Measurements from ENCODE around the gene PRKG1. TPM values are rescaled to one million over a fixed set of nuclear protein-coding genes. Genes with fewer than 3 reads are reported as not detected.

PRKG1 gene
- total RNA-seq, 2 donors from 2014 or later: 17.8 to 31.1 TPM

DNA sequence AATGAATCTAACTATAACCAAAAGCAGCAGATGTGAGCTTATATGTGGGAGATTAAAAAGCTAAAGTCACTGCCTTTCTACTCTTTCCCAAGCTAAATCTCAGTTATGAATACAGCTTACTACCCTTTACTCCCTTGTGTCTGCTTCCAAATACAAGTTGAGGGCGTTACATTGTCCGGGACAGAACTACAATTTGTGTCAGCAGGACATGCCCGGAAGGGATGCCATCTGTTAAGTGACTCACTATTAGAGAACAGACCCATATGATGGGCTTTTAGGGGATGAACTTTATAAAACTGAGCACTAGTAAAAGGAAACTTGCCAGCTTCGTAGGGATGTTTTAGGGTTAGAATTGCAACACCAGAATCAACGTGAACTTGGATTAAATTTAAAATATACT, 924.8 kb downstream of the PRKG1 start:
- H3K4me1 ChIP-seq: no peaks in the 10 kb centered on the region
- DNase-seq (ENCODE audit: low spot score): no peak
- H3K4me3 ChIP-seq: no peak overlapping the region
- TF ChIP-seq, protein P1, sequence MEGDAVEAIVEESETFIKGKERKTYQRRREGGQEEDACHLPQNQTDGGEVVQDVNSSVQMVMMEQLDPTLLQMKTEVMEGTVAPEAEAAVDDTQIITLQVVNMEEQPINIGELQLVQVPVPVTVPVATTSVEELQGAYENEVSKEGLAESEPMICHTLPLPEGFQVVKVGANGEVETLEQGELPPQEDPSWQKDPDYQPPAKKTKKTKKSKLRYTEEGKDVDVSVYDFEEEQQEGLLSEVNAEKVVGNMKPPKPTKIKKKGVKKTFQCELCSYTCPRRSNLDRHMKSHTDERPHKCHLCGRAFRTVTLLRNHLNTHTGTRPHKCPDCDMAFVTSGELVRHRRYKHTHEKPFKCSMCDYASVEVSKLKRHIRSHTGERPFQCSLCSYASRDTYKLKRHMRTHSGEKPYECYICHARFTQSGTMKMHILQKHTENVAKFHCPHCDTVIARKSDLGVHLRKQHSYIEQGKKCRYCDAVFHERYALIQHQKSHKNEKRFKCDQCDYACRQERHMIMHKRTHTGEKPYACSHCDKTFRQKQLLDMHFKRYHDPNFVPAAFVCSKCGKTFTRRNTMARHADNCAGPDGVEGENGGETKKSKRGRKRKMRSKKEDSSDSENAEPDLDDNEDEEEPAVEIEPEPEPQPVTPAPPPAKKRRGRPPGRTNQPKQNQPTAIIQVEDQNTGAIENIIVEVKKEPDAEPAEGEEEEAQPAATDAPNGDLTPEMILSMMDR (IDR thresholded peaks at IDR 0.05): no peak
- H3K36me3 ChIP-seq: no peaks in the 10 kb centered on the region
- no peak overlapping the region for H3K27ac ChIP-seq
- no peaks in the 10 kb centered on the region for H3K27me3 ChIP-seq
- H3K9me3 ChIP-seq: no peaks in the 10 kb centered on the region

GRCh38 chr10:52004342-52004949, 930.2 kb downstream of the PRKG1 start:
- no peak for DNase-seq (ENCODE audit: low spot score)
- Histone ChIP-seq H3K9me3 (no peaks in the 10 kb centered on the region), H3K4me1 (no peaks in the 10 kb centered on the region), H3K36me3 (no peaks in the 10 kb centered on the region), H3K27me3 (no peaks in the 10 kb centered on the region), H3K4me3 (no peak overlapping the region), H3K27ac (no peak overlapping the region)
- TF ChIP-seq, protein P1 (IDR thresholded peaks at IDR 0.05): peak; percentile 20 to 65

GRCh38 chr10:52007091-52007490, 932.8 kb downstream of the PRKG1 start:
- H3K4me1 ChIP-seq: peaks cover 0 to 6% of the 10 kb centered on the region in 2 donors
- no peaks in the 10 kb centered on the region for H3K9me3 ChIP-seq
- TF ChIP-seq, protein P1 (IDR thresholded peaks at IDR 0.05): no peak
- no peak overlapping the region for H3K4me3 ChIP-seq
- no peaks in the 10 kb centered on the region for H3K27me3 ChIP-seq
- H3K36me3 ChIP-seq: no peaks in the 10 kb centered on the region
- H3K27ac ChIP-seq: no peak overlapping the region
- no peak for DNase-seq (ENCODE audit: low spot score)

- no peaks in the 10 kb centered on the region for H3K36me3 ChIP-seq
- peak overlapping the region in 1 of 2 donors; percentile 23 for H3K27ac ChIP-seq
These were observed 936.8 kb downstream of the PRKG1 start for GRCh38 chr10:52011118-52011517.

DNA sequence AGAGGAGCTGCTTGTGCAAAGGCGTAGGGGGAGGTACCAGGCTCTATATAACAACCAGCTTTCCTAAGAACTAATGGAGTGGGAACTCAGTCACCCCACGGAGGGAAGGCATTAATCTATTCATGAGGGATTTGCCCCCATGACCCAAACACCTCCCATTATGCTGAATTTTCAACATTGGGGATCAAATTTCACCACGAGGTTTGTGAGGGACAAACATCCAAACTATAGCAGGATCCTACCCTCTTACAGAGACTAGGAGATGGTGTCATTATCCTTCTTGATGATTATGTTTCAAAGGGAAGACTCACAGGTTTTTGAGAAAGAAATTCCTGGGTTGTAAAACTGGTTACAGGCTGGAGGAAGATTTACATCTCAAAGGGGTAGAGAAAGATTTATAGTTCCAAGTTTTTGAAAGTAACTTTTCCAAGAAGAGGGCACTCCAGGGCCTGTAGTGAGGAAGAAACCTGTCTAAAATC, 944.8 kb downstream of the PRKG1 start:
- Histone ChIP-seq H3K36me3 (no peaks in the 10 kb centered on the region), H3K4me3 (no peak overlapping the region), H3K27ac (no peak overlapping the region), H3K4me1 (no peaks in the 10 kb centered on the region), H3K27me3 (no peaks in the 10 kb centered on the region), H3K9me3 (peaks cover 0 to 6% of the 10 kb centered on the region in 2 donors)
- TF ChIP-seq, protein P1 (IDR thresholded peaks at IDR 0.05): no peak
- no peak for DNase-seq (ENCODE audit: low spot score)

More at GRCh38 chr10:52011118-52011517, 936.8 kb downstream of the PRKG1 start:
- no peak overlapping the region for H3K4me3 ChIP-seq
- peaks cover 0 to 6% of the 10 kb centered on the region in 2 donors for H3K4me1 ChIP-seq
- DNase-seq (ENCODE audit: low spot score): no peak
- TF ChIP-seq, protein P1 (IDR thresholded peaks at IDR 0.05): no peak
- no peaks in the 10 kb centered on the region for H3K9me3 ChIP-seq
- no peaks in the 10 kb centered on the region for H3K27me3 ChIP-seq

- H3K36me3 ChIP-seq: no peaks in the 10 kb centered on the region
- H3K4me1 ChIP-seq: no peaks in the 10 kb centered on the region
- peaks cover 0 to 6% of the 10 kb centered on the region in 2 donors for H3K9me3 ChIP-seq
- no peak for DNase-seq (ENCODE audit: low spot score)
- no peaks in the 10 kb centered on the region for H3K27me3 ChIP-seq
- no peak overlapping the region for H3K27ac ChIP-seq
- TF ChIP-seq, protein P1 (IDR thresholded peaks at IDR 0.05): no peak
- H3K4me3 ChIP-seq: no peak overlapping the region
These were observed 945.4 kb downstream of the PRKG1 start for GRCh38 chr10:52019656-52020055.

Data from right atrium auricular region (tissue), 2 donors.